HG02642 (cell line): ENCODE measurements around the gene RETREG2.
"Not testable (repeated sequence)": the region's sequence is repeated elsewhere in the genome, so short reads cannot be mapped to it uniquely, and the experiment has no call there.

ENCODE experiments used
- ATAC-seq: cut with Tn5 transposase; IDR thresholded peaks from one replicate; pipeline ENCODE4 v1.9.1; 2021; ENCODE audit warnings: mild to moderate bottlenecking; ENCODE audit not compliant: unreplicated experiment, poor library complexity

The RETREG2 gene

DNA sequence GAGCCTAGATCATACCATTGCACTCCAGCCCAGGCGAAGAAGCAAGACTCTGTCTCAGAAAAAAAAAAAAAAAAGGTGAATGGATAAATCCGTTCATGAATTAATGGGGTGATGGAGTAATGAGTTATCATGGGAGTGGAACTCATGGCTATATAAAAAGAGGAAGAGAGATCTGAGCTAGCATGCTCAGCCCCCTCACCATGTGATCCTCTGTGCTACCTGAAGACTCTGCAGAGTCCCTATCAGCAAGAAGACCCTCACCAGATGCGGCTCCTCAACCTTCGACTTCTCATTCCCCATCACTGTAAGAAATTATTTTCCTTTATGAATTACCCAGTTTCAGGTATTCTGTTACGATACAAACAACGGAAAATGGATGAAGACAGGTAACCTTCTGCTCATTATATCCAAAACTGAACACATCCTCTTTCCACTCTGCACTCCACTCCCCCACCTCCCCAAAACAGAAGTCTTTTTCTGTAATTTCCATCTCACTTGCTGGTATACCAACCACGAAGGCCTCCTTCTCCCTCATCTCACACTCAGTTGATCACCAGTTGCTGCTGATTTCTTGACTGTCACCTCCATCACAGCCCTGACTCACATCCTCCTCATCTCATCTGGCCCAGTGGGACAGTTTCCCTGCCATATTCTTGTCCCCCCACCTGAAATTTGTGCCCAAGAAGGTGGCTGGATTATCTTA lies 8.8 kb downstream of the RETREG2 start:
- no peak for ATAC-seq

- ATAC-seq, result no peak
Measured at GRCh38 chr2:219197388-219197787, 19.3 kb downstream of the RETREG2 start.

GRCh38 chr2:219198974-219199373 lies 20.9 kb downstream of the RETREG2 start:
- no peak for ATAC-seq

- ATAC-seq, result no peak
Measured at GRCh38 chr2:219199470-219200211, 21.6 kb downstream of the RETREG2 start.

GRCh38 chr2:219200502-219201326 lies 22.6 kb downstream of the RETREG2 start:
- ATAC-seq, result not testable (repeated sequence)

- not testable (repeated sequence) for ATAC-seq
Measured at GRCh38 chr2:219201331-219201730, 23.3 kb downstream of the RETREG2 start.

GRCh38 chr2:219204425-219205164 lies 26.5 kb downstream of the RETREG2 start:
- no peak for ATAC-seq

DNA sequence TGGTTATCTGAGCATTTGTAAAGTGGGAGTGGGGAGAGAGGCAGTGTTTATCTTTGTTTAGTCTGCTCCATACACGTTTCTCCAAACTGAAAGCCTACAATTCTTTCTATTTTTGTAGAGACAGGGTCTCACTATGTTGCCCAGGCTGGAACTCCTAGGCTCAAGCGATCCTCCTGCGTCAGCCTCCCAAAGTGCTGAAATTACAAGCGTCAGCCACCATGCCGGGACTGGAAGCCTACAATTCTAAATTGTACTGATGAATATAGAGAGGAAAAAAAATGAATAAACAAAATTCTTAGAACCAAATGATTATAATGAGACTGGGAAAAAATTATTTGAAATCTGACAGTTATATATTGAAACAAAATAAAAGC lies 27.1 kb downstream of the RETREG2 start:
- ATAC-seq, result no peak

- no peak for ATAC-seq
Measured at GRCh38 chr2:219205981-219206327, 27.9 kb downstream of the RETREG2 start.

GRCh38 chr2:219206328-219207133 lies 28.5 kb downstream of the RETREG2 start, which contains the start of gene ZFAND2B:
Gene ZFAND2B (plus strand): TSS chr2:219206782. CDS start chr2:219206988, 206 bp downstream.
- peak; percentile 97 for ATAC-seq

DNA sequence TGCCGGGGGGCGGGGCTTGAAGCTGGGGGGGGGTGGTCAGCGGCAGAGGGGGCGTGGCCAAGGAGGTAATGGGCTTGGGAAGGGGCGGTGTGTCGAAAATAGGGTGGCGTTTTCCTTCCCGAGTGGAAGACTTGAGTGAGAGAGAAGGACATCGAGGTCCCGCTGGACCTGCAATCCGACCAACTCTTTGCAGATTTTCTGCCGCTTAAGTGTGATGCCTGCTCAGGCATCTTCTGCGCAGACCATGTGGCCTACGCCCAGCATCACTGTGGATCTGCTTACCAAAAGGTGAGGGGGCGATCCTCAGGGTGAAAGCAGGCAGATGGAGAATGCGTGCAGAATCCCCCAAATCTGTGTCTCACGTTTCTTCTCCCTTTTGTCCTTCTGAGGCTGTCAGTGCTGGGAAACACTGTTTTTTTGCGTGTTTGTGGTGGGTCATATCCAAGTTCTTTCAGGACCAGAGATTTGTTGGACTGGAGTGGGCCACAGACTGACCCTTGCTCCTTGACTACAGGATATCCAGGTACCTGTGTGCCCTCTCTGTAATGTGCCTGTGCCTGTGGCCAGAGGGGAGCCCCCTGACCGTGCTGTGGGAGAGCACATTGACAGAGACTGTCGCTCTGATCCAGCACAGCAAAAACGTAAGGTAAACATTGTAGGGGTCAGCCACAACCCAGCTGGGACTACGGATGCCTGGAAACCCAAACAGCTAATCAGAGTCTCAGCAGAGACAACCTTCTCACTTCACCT lies 29.2 kb downstream of the RETREG2 start:
- no peak for ATAC-seq

DNA sequence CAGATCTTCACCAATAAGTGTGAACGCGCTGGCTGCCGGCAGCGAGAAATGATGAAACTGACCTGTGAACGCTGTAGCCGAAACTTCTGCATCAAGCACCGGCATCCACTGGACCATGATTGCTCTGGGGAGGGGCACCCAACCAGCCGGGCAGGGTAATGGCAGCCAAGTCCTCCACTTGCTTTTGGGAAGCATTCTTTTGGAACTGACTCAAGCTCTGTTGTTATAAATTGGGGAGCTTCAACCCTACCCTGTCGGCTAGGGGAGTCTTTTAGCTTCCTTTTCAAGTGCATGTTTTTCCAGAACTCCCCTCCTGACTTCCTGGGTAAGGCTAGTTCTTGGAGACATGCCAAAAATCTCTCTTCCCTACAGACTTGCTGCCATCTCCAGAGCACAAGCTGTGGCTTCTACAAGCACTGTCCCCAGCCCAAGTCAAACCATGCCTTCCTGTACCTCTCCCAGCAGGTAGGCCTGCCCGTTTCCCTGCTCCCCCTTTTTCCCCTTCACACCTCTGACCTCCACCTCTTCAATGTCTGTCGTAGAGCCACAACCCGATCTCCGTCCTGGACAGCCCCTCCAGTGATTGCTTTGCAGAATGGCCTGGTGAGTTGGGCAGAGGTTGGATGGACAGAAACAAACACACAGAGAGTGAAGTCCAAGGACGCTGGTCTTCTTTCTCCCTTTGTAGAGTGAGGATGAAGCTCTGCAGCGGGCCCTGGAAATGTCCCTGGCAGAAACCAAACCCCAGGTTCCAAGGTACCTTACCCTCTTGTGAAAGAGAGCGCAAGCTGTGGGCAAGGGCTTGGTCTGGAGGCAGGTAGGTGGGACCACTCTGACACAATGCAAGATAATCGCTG lies 30.0 kb downstream of the RETREG2 start:
- ATAC-seq, result no peak

DNA sequence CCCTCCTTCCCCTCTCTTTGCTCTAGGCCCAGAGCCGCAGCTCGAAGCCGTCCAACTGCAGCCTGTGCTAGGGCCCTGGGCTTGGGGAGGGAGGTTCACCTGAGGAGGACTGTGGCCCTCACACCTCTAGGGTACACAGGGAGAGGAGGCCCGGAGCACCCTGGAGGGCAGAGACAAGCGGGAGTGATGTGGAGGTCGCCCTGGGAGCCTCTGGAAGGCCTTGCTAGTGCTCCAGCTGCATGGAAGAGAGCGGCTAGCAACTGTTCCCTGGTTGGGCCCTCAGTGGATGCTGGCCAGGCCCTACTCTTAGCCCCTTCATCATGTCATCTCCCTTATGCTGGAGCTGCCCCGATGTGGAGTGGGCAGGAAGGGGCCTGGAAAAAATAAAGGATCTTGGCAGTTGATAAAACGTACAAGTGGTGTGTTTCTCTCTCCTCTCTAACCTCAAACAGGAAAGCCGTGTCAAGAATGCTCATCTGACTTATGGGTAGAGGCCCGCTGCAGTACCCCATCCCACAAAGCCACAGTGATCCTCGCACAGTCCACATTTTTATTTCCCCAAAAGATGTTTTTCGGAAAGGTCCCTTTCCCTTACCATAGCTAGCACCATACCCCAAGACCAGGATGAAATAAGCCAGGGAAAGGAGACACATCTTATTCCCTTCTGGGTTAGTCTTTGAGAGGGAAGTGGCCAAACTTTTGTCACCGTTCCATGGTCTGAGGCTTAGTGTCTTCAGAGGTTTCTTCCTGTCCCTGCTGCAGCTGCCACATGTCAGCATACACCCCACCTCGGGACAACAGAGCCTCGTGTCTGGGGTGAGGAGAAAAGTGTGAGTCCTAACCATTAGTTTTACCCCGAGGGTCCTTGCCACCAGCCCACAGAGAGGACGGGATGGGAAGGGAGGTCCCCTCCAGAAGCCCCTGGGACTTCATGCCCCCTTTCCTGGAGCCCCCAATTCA lies 31.4 kb downstream of the RETREG2 start:
- ATAC-seq, result no peak

DNA sequence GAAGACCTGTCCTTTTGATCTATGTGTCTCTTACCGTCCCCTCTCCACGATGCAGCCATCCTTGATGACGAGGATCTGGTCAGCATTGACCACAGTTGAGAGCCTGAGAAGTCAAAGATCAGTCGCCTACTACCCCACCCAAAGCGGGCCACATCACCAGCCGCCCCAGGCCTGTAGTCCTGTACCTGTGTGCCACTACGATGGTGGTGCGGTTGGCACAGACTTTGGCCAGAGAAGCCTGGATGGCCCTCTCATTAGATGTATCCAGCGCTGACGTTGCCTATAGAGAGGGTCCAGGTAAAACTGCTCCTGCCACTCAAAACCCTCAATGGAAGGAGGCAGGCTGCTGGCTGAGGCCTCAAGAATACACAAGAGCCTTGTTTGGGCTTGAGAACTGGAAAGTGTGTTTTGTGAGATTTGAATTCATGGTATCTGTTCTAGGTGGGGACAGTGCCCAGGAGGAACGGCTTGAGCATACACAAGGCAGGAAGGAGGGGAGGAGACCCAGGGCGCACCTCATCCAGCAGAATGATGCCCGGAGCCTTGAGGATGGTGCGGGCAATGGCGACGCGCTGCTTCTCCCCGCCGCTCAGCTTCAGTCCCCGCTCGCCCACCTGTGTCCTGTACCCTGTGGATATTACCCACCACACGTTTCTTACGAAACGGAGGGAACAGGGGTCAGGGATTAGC lies 32.3 kb downstream of the RETREG2 start:
- ATAC-seq, result no peak

DNA sequence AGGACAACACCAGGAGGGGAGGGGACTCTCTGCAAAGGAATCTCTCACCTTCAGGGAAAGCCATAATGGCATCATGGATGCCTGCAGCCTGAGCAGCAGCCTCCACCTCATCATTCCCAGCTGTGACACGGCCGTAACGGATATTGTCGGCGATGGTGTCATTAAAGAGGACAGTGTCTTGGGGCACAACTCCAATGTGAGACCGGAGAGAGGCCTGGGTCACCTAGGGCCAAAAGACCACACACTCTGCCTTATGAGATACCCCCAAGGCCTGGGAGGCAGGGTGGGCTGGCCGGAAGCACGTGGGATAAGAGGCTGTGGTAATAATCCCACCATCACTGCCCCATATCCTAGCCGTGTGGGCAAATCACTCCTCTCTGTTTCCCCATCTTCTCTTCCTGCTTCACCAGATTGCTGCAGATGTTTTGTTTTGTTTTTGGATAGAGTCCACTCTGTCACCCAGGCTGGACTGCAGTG lies 32.8 kb downstream of the RETREG2 start:
- no peak for ATAC-seq

DNA sequence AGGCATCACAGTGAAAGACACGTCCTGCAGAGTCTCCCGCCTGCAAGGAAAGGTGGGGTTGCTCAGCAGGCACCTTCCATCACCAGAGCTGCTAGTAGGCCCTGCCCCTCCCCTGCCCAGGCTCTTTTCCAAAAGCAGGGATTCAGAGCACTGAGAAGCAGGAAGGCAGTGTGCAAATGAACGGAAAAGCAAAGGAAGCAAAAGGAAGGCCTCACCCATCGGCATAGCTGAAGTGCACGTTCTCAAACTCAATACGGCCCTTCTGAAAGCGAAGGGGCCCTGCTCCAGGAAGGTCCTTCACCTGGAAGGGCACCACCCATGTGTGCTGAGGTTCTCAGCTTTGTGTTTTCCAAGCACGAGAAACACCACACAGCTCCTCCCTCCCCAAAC lies 34.9 kb downstream of the RETREG2 start:
- ATAC-seq, result no peak
